ENCODE results near the gene TEAD1.

TEAD1 gene

DNA sequence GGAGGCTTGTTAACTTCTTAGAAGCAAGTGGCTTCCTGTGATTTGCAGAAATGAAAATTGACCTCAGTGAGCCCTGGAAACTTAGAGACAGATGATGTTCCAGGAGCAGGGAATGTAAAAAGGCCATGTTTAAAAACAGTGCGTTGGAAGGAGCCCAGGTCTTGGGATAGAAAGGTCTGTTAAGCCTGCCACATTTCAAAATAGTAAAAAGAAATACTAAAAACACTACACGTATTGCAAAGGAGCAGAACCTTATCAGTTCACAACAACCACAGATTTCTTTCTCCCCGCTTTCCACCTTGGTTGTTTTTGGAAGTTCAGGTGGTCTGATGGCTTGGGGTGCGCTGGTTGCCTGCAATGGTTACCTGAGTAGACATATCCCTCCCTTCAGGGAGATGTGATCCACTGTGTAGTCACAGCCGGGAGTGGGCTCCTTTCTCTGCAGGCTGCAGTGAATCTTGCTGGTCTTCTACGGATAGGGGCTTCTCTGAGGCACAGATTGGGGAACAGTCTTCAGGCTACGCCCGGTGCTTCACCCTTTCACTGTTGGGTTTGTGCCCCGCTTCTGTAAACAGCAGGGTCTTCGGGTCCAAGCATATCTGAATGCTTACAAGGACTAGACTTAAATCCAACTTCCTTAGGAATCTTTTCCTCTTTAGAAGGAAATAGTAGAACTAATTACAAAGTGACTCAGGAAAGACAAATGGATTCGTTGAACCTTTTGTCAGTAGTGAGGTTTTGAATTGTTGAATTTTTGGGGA is 1.9 kb downstream of the TEAD1 start:
- Histone ChIP-seq H3K4me3 (ENCODE audit: low read depth, low read length) (peak overlapping the region; percentile 86), H3K27me3 (no peaks in the 10 kb centered on the region), H3K4me1 (peaks cover 4% of the 10 kb centered on the region), H3K9me3 (no peaks in the 10 kb centered on the region), H3K36me3 (peaks cover 9% of the 10 kb centered on the region)
- TF ChIP-seq CTCF (IDR thresholded peaks at IDR 0.05; ENCODE audit: low read depth, low read length) = no peak
- no peak for DNase-seq

DNA sequence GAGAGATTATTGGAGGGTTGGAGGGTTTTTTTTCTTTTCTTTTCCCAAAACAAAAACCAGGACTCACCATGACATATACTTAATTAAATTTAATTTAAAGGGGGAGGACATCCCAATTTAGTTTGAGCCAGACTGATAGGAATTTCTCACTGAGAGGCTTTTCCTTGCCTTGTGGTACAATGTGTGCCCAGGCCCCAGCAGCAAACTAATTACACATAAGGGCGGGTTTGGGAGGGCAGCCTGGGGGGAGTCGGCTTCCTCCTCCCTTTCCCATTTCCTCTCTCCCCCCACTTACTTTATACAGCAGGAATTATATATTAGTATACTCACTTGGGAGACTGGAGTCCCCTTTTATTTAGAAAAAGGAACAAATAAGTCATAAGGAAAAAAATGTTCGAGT is 2.9 kb downstream of the TEAD1 start:
- TF ChIP-seq CTCF (IDR thresholded peaks at IDR 0.05; ENCODE audit: low read depth, low read length) = no peak
- peak; percentile 52 for DNase-seq
- Histone ChIP-seq H3K4me3 (ENCODE audit: low read depth, low read length) (peak overlapping the region; percentile 86), H3K36me3 (peaks cover 18% of the 10 kb centered on the region), H3K27me3 (no peaks in the 10 kb centered on the region), H3K9me3 (no peaks in the 10 kb centered on the region), H3K4me1 (peaks cover 14% of the 10 kb centered on the region)

- no peaks in the 10 kb centered on the region for H3K27me3 ChIP-seq
- TF ChIP-seq CTCF (IDR thresholded peaks at IDR 0.05; ENCODE audit: low read depth, low read length) = no peak
- H3K4me1 ChIP-seq = peaks cover 22% of the 10 kb centered on the region
- no peaks in the 10 kb centered on the region for H3K9me3 ChIP-seq
- H3K36me3 ChIP-seq = peaks cover 18% of the 10 kb centered on the region
- DNase-seq = no peak
- H3K4me3 ChIP-seq (ENCODE audit: low read depth, low read length) = peak overlapping the region; percentile 86
These were observed 3.9 kb downstream of the TEAD1 start for GRCh38 chr11:12678092-12678491.

GRCh38 chr11:12678991-12679390 is 4.8 kb downstream of the TEAD1 start:
- H3K4me3 ChIP-seq (ENCODE audit: low read depth, low read length) = peak overlapping the region; percentile 86
- DNase-seq = no peak
- peaks cover 23% of the 10 kb centered on the region for H3K4me1 ChIP-seq
- no peaks in the 10 kb centered on the region for H3K9me3 ChIP-seq
- H3K36me3 ChIP-seq = peaks cover 18% of the 10 kb centered on the region
- no peaks in the 10 kb centered on the region for H3K27me3 ChIP-seq
- no peak for TF ChIP-seq CTCF (IDR thresholded peaks at IDR 0.05; ENCODE audit: low read depth, low read length)

DNA sequence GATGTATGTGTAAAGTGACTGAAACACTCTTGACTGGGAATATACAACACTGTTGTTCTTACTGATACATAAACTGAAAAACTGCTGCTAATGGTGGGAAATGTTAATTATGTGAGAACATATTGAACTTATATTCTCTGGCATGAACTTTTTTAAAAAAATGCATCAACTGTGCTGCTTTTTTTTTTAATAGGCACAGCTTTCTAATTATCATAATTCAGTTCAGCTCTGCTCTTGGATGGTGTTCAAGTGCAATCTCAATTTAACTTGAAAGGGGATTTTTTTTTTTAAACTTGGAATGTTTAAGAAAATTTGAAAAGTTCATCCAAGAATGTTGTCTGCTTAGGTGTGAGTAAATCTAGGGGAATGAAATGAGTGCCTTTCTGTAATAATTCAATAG is 5.2 kb downstream of the TEAD1 start:
- Histone ChIP-seq H3K4me1 (peaks cover 23% of the 10 kb centered on the region), H3K9me3 (no peaks in the 10 kb centered on the region), H3K36me3 (peaks cover 20% of the 10 kb centered on the region), H3K27me3 (no peaks in the 10 kb centered on the region), H3K4me3 (ENCODE audit: low read depth, low read length) (peak overlapping the region; percentile 86)
- TF ChIP-seq CTCF (IDR thresholded peaks at IDR 0.05; ENCODE audit: low read depth, low read length) = no peak
- DNase-seq = no peak

DNA sequence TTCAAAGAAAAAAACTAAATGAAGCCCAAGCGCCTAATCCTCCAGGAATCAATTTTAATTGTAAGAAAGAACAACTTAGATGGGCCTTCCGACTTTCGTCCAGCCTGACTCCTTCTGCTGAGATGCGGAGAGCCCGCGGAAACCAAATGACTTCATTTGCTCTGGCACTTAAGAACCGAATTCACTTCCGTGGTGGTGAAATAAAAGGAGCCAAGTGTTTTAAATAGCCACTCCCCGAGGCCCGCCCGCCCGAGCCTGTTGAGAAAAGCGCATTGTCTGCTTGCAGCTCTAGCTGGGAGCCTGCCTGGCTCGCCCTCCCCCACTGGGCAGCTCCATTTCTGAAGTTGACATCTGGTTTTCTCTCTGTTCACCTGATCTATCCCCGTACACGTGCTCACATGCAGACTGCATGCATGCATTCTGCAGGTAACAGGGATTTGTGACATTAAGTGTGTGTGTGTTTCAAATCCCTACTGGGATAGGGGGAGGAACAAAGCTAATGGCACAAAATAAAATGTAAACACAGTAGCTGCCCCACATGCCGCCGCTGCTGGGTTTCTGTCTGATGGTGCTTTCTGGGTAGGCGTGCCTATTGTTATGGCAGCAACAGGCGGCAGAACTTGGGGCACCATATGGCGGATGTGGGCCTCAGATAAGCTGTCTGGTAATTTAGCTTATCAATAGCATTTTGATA is 6.2 kb downstream of the TEAD1 start:
- H3K4me3 ChIP-seq (ENCODE audit: low read depth, low read length) = peak overlapping the region; percentile 86
- H3K9me3 ChIP-seq = no peaks in the 10 kb centered on the region
- DNase-seq = peak; percentile 80
- no peak for TF ChIP-seq CTCF (IDR thresholded peaks at IDR 0.05; ENCODE audit: low read depth, low read length)
- H3K36me3 ChIP-seq = peaks cover 22% of the 10 kb centered on the region
- no peaks in the 10 kb centered on the region for H3K27me3 ChIP-seq
- H3K4me1 ChIP-seq = peaks cover 23% of the 10 kb centered on the region

All from BE2C (cell line).